Suprapubic skin (tissue), 3 donors: Measurements from ENCODE around the gene UNC45A.

ENCODE experiments used
- EP300 ChIP-seq: sonication (generic); formaldehyde crosslinking; IDR thresholded peaks from one replicate; pipeline ENCODE4 v1.6.1; 2017; ENCODE audit warnings: antibody characterized with exemption
- TF ChIP-seq, protein P1 (sequence below), 2 donors: fragments of 200-600 bp in 1 of 2; fragments of 450-650 bp in 1 of 2; sonication (generic) in 1 of 2; IDR thresholded peaks; one replicate each; pipeline ENCODE4 v1.5.1; 2016 to 2019; ENCODE audit warnings: antibody characterized with exemption in 2 of 2, mild to moderate bottlenecking in 1 of 2, moderate library complexity in 1 of 2

DNA sequence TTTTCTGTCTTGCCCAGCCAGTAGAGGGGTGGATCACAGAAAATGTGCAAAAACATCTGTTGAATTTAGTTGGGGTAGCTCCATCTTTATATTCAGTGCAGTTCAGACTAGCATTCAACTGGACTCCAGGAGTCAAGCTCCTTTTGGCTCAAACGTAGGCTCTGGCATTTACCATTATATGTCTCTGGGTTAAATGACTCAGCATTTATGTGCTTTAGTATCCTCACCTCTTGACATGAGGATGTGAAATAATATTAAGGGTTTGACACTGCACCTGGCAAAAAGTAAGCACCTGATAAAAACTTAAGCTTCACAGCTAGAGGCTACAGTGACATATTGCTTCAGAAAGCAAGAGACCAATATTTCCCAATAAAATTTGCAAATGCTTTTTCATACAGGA, 44.5 kb downstream of the UNC45A start:
- TF ChIP-seq, protein P1, sequence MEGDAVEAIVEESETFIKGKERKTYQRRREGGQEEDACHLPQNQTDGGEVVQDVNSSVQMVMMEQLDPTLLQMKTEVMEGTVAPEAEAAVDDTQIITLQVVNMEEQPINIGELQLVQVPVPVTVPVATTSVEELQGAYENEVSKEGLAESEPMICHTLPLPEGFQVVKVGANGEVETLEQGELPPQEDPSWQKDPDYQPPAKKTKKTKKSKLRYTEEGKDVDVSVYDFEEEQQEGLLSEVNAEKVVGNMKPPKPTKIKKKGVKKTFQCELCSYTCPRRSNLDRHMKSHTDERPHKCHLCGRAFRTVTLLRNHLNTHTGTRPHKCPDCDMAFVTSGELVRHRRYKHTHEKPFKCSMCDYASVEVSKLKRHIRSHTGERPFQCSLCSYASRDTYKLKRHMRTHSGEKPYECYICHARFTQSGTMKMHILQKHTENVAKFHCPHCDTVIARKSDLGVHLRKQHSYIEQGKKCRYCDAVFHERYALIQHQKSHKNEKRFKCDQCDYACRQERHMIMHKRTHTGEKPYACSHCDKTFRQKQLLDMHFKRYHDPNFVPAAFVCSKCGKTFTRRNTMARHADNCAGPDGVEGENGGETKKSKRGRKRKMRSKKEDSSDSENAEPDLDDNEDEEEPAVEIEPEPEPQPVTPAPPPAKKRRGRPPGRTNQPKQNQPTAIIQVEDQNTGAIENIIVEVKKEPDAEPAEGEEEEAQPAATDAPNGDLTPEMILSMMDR (IDR thresholded peaks at IDR 0.05), result no peak
- no peak for TF ChIP-seq EP300
